GM19463 (cell line): ENCODE data around the gene CCDC27.
A peak's percentile ranks its signal among the peaks of the same experiment; 100 is the strongest.
"Not testable (repeated sequence)": the region's sequence is repeated elsewhere in the genome, so short reads cannot be mapped to it uniquely, and the experiment has no call there.

Experiments
- ATAC-seq: cut with Tn5 transposase; IDR thresholded peaks from one replicate; pipeline ENCODE4 v1.9.1; 2021; ENCODE audit warnings: mild to moderate bottlenecking, moderate library complexity; ENCODE audit not compliant: unreplicated experiment

The CCDC27 gene

DNA sequence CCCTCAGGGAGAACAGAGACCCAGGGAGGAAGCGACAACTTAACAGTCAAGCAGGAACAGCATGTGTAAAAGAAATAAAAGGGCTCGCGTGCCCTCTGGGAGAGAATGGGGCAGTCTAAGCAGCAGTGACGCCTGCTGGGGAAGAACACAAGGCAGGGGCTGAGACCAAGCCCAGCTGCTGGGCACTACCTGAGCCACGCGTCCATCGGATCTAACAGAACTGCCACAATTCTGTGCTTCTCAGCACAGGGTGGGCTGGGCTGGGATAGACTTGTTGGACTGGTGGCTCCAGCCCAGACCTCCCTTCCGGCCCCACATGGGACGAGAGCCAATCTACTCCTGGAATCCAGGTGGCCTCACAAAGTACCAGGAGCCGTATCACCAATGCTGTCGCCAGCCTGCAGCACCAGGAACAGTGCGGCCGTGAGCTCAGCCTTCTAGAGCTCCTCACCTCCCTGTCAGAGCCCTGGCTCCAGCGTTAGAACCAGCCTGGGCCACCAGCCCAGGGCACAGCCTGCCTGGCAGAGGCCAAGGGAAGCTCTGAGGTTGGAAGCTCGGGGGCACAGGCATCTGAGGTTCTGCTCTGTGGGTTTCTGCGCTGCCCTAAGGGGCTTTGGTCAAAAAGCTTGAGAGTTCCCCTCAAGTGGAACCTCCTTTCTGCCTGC lies 36.6 kb downstream of the CCDC27 start:
- no peak for ATAC-seq

GRCh38 chr1:3789421-3790300 lies 37.4 kb downstream of the CCDC27 start:
- ATAC-seq: no peak

- ATAC-seq: no peak
Observed at GRCh38 chr1:3790500-3790923, 38.3 kb downstream of the CCDC27 start.

DNA sequence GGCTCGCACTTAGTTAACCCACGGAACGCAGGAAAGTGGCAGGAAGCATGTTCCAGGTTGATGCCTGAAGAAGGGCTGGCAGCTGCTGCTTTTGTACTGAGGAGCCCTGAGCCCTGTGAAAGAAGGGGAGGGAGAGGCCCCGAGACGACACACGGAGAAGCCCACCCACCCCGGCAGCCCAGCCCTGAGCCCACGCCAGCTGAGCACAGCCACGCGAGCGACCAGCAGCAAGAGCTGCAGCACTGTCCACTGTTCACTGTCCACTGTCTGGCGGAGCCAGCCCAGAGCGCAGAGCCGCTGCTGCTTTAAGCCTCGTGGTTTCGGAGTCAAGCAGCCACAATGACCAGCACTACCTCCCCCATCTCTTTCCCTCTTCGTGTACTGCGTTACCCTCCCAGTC lies 38.7 kb downstream of the CCDC27 start:
- ATAC-seq: no peak

DNA sequence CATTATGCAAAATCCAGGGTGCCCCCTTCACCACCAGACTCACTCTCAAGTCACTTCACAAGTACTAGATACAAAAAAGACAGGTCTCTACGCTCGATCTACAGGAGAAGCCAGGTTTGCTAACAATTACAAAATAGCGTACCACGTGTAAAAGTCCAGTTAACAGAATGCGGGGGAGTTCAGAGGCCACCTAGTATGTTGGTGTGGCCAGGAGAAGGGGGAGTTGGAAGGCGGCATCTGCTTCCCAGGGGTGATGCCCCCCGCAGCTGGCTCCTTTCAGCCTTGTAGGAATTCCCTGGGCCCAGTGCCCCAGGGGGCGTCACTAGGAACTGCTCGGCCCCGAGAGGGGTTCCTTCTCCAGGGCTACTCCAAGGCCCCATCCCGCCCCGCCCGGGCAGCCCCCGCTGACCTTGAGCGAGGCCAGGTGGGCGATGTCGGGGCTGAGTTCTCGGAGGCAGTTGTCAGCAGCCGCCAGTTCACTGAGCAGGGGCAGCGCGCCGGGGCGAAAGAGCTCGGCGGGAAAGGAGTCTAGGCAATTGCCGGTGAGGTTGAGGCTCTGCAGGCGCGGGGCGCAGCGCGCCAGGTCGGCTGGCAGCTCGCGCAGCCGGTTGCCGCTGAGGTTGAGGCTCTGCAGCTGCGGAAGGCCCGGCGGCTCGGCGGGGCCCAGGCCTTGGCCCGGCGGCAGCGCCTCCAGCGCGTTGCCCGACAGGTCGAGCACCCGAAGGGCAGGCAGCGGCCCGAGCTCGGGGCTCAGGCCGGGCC lies 43.4 kb downstream of the CCDC27 start:
- peak; percentile 6 for ATAC-seq

DNA sequence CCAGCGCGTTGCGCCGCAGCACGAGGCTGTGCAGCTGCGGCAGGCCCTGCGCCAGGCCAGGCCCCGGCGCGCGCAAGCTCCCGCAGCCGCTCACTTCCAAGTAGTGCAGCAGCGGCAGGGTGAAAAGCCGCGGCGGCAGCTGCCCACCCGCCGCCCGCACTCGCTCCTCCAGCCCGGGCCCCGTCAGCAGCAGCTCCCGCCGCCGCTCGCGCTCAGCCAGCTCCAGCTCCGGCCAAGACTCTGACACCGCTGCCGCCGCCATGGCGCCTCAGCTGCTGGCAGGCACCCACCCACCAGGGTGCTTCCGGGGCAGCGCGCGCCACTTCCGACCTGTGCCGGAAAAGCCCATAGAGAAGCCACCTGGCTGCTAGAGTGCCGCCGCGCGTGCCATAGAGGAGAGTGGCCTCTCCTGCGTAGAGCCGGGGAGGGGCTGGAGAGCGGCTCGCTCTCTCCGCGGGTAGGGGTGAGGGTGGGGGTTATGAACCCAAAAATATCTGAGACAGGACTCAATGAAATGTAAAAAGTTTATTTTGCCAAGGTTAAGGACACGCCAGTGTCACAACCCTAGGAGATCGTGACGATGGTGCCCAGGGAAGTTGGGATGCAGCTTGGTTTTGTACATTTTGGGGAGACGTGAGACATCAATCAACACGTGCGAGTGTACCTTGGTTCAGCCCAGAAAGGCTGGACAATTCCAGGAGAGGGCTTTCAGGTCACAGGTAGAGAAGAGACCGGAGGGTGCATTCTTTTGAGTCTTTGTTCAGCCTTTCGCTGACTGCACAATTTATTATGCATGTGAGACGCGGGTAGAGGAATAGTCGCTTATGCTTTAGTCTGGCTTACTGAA lies 44.2 kb downstream of the CCDC27 start, which contains the start of gene LRRC47:
TSS of gene LRRC47 (minus strand) at position 284 of the 847 bp plus-strand sequence. CDS start at position 262, 22 bp downstream.
- peak; percentile 97 for ATAC-seq

GRCh38 chr1:3799976-3800685 lies 47.9 kb downstream of the CCDC27 start:
- ATAC-seq: no peak

- ATAC-seq: not testable (repeated sequence)
Observed at GRCh38 chr1:3800795-3801194, 48.5 kb downstream of the CCDC27 start.

- ATAC-seq: no peak
Observed at GRCh38 chr1:3803905-3804626, 51.8 kb downstream of the CCDC27 start.

DNA sequence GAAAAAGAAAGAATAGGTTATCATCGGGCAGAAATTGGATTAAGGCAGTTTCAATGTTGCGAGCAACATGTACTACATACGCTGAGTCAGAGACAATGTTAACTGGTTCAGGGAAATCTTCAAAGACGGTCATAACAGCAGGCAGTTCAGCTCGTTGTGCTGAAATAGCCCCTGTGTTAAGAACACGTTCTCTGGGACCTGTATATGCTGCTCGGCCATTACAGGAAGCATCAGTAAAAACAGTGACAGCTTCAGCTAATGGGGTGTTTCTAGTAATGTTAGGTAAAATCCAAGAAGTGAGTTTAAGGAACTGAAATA lies 52.3 kb downstream of the CCDC27 start:
- ATAC-seq: not testable (repeated sequence)

GRCh38 chr1:3805038-3805437 lies 52.8 kb downstream of the CCDC27 start:
- ATAC-seq: no peak

DNA sequence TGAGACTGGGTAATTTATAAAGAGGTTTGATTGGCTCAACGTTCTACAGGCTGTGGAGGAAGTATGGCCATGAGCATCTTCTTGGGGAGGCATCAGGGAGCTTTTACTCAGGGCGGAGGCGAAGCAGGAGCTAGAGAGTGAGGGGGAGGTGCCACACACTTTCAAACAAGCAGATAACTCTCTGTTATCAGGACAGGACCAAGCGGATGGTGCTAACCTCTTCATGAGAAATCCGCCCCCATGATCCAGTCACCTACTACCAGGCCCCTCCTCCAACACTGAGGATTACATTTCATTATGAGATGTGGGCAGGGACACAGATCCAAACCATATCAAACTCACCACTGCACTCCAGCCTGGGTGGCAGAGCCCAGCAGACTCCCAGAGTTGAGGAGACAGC lies 55.5 kb downstream of the CCDC27 start:
- ATAC-seq: no peak

DNA sequence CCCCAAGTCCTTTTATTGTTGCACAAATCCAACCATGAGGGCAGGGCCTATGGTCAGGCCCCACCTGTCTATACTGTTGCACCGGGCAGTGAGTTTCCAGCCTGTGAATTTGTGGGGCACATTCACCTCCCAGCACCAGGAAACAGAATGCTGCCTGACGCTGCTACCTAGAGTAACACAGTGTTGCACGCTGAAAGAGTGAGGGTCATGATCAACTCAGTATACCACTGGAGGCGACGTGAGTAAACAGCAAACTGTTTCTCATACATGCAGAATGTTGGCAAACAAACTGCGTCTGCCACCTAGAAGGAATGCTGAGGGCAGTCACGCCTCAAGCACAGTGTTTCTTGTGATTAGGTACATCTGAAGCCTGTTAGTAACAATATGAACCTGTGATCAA lies 57.4 kb downstream of the CCDC27 start:
- ATAC-seq: no peak

- ATAC-seq: not testable (repeated sequence)
Observed at GRCh38 chr1:3810149-3810761, 58.0 kb downstream of the CCDC27 start.

DNA sequence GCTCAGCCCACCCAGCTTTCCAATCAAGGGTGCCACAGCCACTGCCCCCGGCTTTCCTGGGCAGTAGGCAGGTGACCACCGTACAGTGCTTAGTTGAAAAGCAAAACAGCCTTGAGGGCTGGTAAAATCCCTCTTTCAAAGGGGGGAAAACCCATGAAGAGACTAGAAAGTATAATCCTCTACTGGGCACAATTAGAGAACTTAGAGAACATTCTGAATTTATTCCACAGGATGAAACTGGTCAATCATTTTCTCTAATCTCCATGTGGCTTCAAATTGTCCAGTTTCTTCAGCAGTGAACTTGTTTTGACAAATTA lies 59.3 kb downstream of the CCDC27 start:
- ATAC-seq: no peak

DNA sequence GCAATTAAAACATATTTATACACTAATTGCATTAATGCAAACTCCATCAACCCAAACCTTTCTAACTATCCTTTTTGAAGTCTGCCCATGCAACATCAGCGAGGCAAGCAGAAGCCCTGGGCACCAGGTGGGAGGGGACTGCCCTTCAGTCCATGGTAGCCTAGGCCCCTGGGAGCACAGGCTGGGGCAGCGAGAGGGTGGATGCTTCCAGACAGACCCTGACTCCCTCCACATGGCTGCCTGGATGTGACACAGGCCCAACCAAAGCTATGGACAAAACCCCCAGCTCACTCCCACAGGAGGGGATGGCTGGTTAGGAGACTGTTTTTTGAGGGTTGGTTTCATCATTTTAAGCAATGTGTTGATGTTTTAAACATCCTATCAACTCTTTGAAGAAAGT lies 61.8 kb downstream of the CCDC27 start:
- no peak for ATAC-seq

GRCh38 chr1:3814771-3815561 lies 62.7 kb downstream of the CCDC27 start:
- no peak for ATAC-seq
